Measurements from ENCODE around the gene PDSS2. TPM values are rescaled to one million over a fixed set of nuclear protein-coding genes. Genes with fewer than 3 reads are reported as not detected.
A peak's percentile ranks its signal among the peaks of the same experiment; 100 is the strongest.

The PDSS2 gene
- total and polyA plus RNA-seq, 8 donors, result 2.7 to 10.1 (median 6.2) TPM

GRCh38 chr6:107185391-107185970 lies 273.9 kb downstream of the PDSS2 start:
- Histone ChIP-seq H3K4me3 (no peak overlapping the region), H3K4me1 (no peaks in the 10 kb centered on the region), H3K27ac (no peak overlapping the region), H3K36me3 (no peaks in the 10 kb centered on the region), H3K27me3 (no peaks in the 10 kb centered on the region), H3K9me3 (no peaks in the 10 kb centered on the region)
- DNase-seq (no peak), ATAC-seq (peak in 3 of 4 donors; percentile 74 to 81 (median 78)), FAIRE-seq (no peak)
- no peak for TF ChIP-seq CTCF (IDR thresholded peaks at IDR 0.05)
- intact Hi-C loops (cut with DNase I), result loop anchor here in 1 of 3 donors (10.0 kb wide), 1 partner anchor 519 kb away; no protein-coding TSS in a partner anchor
- 59 to 60% methylated on average over 9 of the region's 9 CpGs for WGBS, 2 donors

GRCh38 chr6:107184435-107184834 lies 274.9 kb downstream of the PDSS2 start:
- ATAC-seq (no peak), FAIRE-seq (no peak), DNase-seq (no peak)
- Histone ChIP-seq H3K4me1 (no peaks in the 10 kb centered on the region), H3K36me3 (no peaks in the 10 kb centered on the region), H3K27me3 (no peaks in the 10 kb centered on the region), H3K4me3 (no peak overlapping the region), H3K9me3 (no peaks in the 10 kb centered on the region), H3K27ac (no peak overlapping the region)
- WGBS, 2 donors, result 73 to 100% methylated on average over 1 of the region's 1 CpG
- intact Hi-C loops (cut with DNase I), result loop anchor here in 1 of 3 donors (10.0 kb wide), 1 partner anchor 520 kb away; no protein-coding TSS in a partner anchor
- TF ChIP-seq CTCF (IDR thresholded peaks at IDR 0.05), result no peak

GRCh38 chr6:107180099-107180498 lies 279.3 kb downstream of the PDSS2 start:
- H3K27me3 ChIP-seq, result no peaks in the 10 kb centered on the region
- intact Hi-C loops (cut with DNase I), result loop anchor here in 1 of 3 donors (10.0 kb wide), 1 partner anchor 525 kb away; no protein-coding TSS in a partner anchor
- DNase-seq (no peak), FAIRE-seq (no peak), ATAC-seq (no peak)
- no peaks in the 10 kb centered on the region for H3K9me3 ChIP-seq
- no peak overlapping the region for H3K4me3 ChIP-seq
- TF ChIP-seq CTCF (IDR thresholded peaks at IDR 0.05), result no peak
- WGBS, 2 donors, result 94 to 96% methylated on average over 2 of the region's 2 CpGs
- H3K36me3 ChIP-seq, result no peaks in the 10 kb centered on the region
- no peak overlapping the region for H3K27ac ChIP-seq
- no peaks in the 10 kb centered on the region for H3K4me1 ChIP-seq

- DNase-seq, result no peak
Observed at GRCh38 chr6:107179004-107179403, 280.4 kb downstream of the PDSS2 start.

More at GRCh38 chr6:107179004-107179403, 280.4 kb downstream of the PDSS2 start:
- Histone ChIP-seq H3K4me3 (no peak overlapping the region), H3K27ac (no peak overlapping the region), H3K4me1 (no peaks in the 10 kb centered on the region), H3K36me3 (no peaks in the 10 kb centered on the region), H3K27me3 (no peaks in the 10 kb centered on the region), H3K9me3 (no peaks in the 10 kb centered on the region)
- intact Hi-C loops (cut with DNase I), result no loop called here
- ATAC-seq (no peak), FAIRE-seq (no peak)
- TF ChIP-seq CTCF (IDR thresholded peaks at IDR 0.05), result no peak
- 95 to 98% methylated on average over 5 of the region's 5 CpGs for WGBS, 2 donors
